Mesenchymal stem cell (in vitro differentiated cells and primary cell): Measurements from ENCODE around the gene FAM222B.

Source experiments
- DNase-seq: peaks from one replicate; pipeline ENCODE4 v3.0.0-alpha.2; 2013
- H2AFZ ChIP-seq: one replicate; pipeline ENCODE4 v1.6.1; 2013; ENCODE audit warnings: low read depth, mild to moderate bottlenecking, control low read depth, inconsistent platforms, low read length, moderate library complexity
- H2AK5ac ChIP-seq: 2 replicates; pipeline ENCODE4 v1.6.1; 2013; ENCODE audit warnings: low read length, moderate library complexity, mild to moderate bottlenecking, inconsistent platforms; ENCODE audit not compliant: severe bottlenecking
- H2BK120ac ChIP-seq: one replicate; pipeline ENCODE4 v1.6.1; 2013; ENCODE audit warnings: low read depth, mild to moderate bottlenecking, inconsistent platforms, low read length, moderate library complexity
- H2BK12ac ChIP-seq, 2 experiments: one replicate each; pipeline ENCODE4 v1.6.1; 2013; ENCODE audit warnings: inconsistent platforms in 2 of 2, low read length in 2 of 2, mild to moderate bottlenecking in 2 of 2, moderate library complexity in 2 of 2, control low read depth in 1 of 2
- H2BK15ac ChIP-seq: one replicate; pipeline ENCODE4 v1.6.1; 2013; ENCODE audit warnings: mild to moderate bottlenecking, low read depth, inconsistent platforms; ENCODE audit not compliant: poor library complexity, severe bottlenecking
- H2BK5ac ChIP-seq: 2 replicates; pipeline ENCODE4 v1.6.1; 2013; ENCODE audit warnings: low read depth, mild to moderate bottlenecking, low read length, control low read depth, inconsistent platforms; ENCODE audit not compliant: poor library complexity, severe bottlenecking
- H3K14ac ChIP-seq, 2 experiments: one replicate each; pipeline ENCODE4 v1.6.1; 2013; ENCODE audit warnings: inconsistent platforms in 2 of 2, low read length in 2 of 2, control low read depth in 1 of 2, mild to moderate bottlenecking in 1 of 2, moderate library complexity in 1 of 2
- H3K18ac ChIP-seq, 2 experiments: one replicate each; pipeline ENCODE4 v1.6.1; 2013; ENCODE audit warnings: inconsistent platforms in 2 of 2, low read length in 2 of 2, control low read depth in 1 of 2, low read depth in 1 of 2, mild to moderate bottlenecking in 1 of 2
- H3K23ac ChIP-seq, 2 experiments: one replicate each; pipeline ENCODE4 v1.6.1; 2013; ENCODE audit warnings: inconsistent platforms in 2 of 2, low read length in 2 of 2, mild to moderate bottlenecking in 2 of 2, moderate library complexity in 2 of 2, control low read depth in 1 of 2
- H3K27ac ChIP-seq: 2 replicates; pipeline ENCODE4 v1.5.1; 2013; ENCODE audit warnings: mild to moderate bottlenecking, moderate library complexity, low read length, control low read depth, inconsistent platforms; ENCODE audit not compliant: poor library complexity, severe bottlenecking
- H3K27me3 ChIP-seq, 2 experiments: 2 replicates each; pipeline versions ENCODE4 v1.6.1 to v1.7.0; 2013; ENCODE audit warnings: low read length in 2 of 2, mild to moderate bottlenecking in 2 of 2, moderate library complexity in 2 of 2, control low read depth in 1 of 2, inconsistent platforms in 1 of 2; ENCODE audit not compliant: control insufficient read depth in 1 of 2, insufficient read depth in 1 of 2
- H3K36me3 ChIP-seq, 2 experiments: 2 replicates each; pipeline versions ENCODE4 v1.6.1 to v1.7.0; 2013; ENCODE audit warnings: low read length in 2 of 2, control low read depth in 1 of 2, inconsistent platforms in 1 of 2, low read depth in 1 of 2, mild to moderate bottlenecking in 1 of 2; ENCODE audit not compliant: insufficient read depth in 2 of 2, control insufficient read depth in 1 of 2
- H3K4ac ChIP-seq, 2 experiments: one replicate each; pipeline ENCODE4 v1.6.1; 2013; ENCODE audit warnings: inconsistent platforms in 2 of 2, low read length in 2 of 2, mild to moderate bottlenecking in 2 of 2, moderate library complexity in 2 of 2, control low read depth in 1 of 2, low read depth in 1 of 2
- H3K4me1 ChIP-seq: 2 replicates; pipeline ENCODE4 v1.6.1; 2013; ENCODE audit warnings: low read depth, low read length, control low read depth; ENCODE audit not compliant: control insufficient read depth, insufficient read depth
- H3K4me2 ChIP-seq: 2 replicates; pipeline ENCODE4 v1.6.1; 2013; ENCODE audit warnings: low read length, mild to moderate bottlenecking, inconsistent platforms; ENCODE audit not compliant: poor library complexity, severe bottlenecking
- H3K4me3 ChIP-seq, 2 experiments: 2 replicates each; pipeline versions ENCODE4 v1.5.1 to v1.7.0; 2013; ENCODE audit warnings: low read length in 2 of 2, mild to moderate bottlenecking in 2 of 2, control low read depth in 1 of 2, low read depth in 1 of 2; ENCODE audit not compliant: insufficient read depth in 1 of 2
- H3K79me1 ChIP-seq: replicated peaks from 2 replicates; pipeline ENCODE4 v1.6.1; 2013; ENCODE audit warnings: mild to moderate bottlenecking, control low read depth, low read length, inconsistent platforms; ENCODE audit not compliant: poor library complexity, severe bottlenecking
- H3K9ac ChIP-seq: 2 replicates; pipeline ENCODE4 v1.7.0; 2013; ENCODE audit warnings: mild to moderate bottlenecking, low read length, moderate library complexity
- H3K9me3 ChIP-seq: 2 replicates; pipeline ENCODE4 v1.7.0; 2013; ENCODE audit warnings: mild to moderate bottlenecking, low read length; ENCODE audit not compliant: control insufficient read depth
- H4K8ac ChIP-seq: one replicate; pipeline ENCODE4 v1.6.1; 2013; ENCODE audit warnings: inconsistent platforms, mild to moderate bottlenecking, low read length, moderate library complexity
- H4K91ac ChIP-seq: one replicate; pipeline ENCODE4 v1.6.1; 2013; ENCODE audit warnings: mild to moderate bottlenecking, low read length, inconsistent platforms
- WGBS: methylation state at CpG from one replicate; pipeline ENCODE4 v1.1.7; 2013; ENCODE audit warnings: mixed read lengths; 5-methylcytosine and 5-hydroxymethylcytosine counted together

FAM222B gene

DNA sequence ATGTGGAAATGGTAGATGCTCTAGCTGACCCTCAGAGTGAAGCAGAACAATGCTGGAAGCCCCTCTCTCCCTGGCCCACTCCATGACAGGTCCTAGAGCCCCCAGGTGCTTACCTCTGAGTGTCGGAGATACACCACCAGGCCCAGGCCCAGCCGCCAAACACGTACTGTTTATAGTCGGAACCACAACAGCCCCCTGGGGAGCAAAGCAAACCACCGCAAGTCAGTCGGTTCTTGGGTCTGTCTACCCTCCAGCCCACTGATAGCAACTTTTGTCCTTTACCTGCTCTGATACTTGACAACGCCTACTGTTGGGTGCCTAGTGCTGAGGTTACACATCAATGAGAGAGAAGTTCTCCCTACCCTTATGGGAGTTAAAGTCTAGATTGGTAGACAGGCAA, 46.2 kb upstream of the FAM222B start:
- Histone ChIP-seq H4K8ac (no peak overlapping the region), H3K9ac (no peak overlapping the region), H2BK120ac (no peak overlapping the region), H3K27ac (no peak overlapping the region), H3K4me2 (no peak overlapping the region), H2BK12ac (no peak overlapping the region), H3K18ac (no peak overlapping the region), H3K4ac (no peak overlapping the region), H4K91ac (no peak overlapping the region), H3K27me3 (no peaks in the 10 kb centered on the region), H2BK15ac (no peak overlapping the region), H3K23ac (no peak overlapping the region), H2AK5ac (no peak overlapping the region), H3K36me3 (peaks cover 52 to 56% of the 10 kb centered on the region in 2 experiments), H2BK5ac (no peak overlapping the region), H3K4me3 (no peak overlapping the region), H3K79me1 (peaks cover 37% of the 10 kb centered on the region), H3K4me1 (peaks cover 18% of the 10 kb centered on the region), H3K9me3 (no peaks in the 10 kb centered on the region), H3K14ac (no peak overlapping the region), H2AFZ (no peak overlapping the region)
- 90% methylated on average over 7 of the region's 7 CpGs for WGBS
- DNase-seq: no peak

DNA sequence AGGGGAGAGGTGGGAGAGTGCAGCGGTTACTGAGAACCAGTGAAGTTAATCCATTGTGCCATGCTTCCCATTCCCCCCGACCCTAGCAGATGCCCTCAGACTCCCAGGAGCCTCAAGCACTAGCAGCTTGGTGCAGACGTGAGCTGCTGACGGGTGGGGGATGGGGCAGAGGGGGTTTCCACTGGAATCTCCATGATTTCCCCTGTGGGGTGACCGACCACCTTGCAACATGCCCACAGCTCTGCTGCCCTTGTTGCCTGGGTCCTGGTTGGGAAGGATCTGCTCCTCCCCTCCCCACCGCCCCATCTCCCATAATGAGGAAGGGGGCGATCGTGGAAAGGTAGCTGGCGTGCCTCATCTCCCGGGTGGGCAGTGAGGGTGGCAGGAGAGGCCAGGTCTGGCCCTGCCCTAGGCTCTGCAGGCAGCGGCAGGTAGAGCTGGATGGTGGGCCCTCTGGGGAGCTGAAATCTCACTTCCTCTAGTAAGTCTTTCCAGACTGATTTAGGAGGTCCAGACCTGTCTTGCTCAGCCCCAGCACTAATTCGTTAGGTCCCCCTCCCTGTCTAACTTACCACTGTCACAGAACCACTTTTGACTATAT, 45.4 kb upstream of the FAM222B start:
- Histone ChIP-seq H3K4me2 (no peak overlapping the region), H3K79me1 (peaks cover 44% of the 10 kb centered on the region), H3K18ac (no peak overlapping the region), H3K36me3 (peaks cover 58 to 64% of the 10 kb centered on the region in 2 experiments), H3K14ac (no peak overlapping the region), H3K27ac (no peak overlapping the region), H2BK15ac (no peak overlapping the region), H2AK5ac (no peak overlapping the region), H2AFZ (no peak overlapping the region), H3K9me3 (no peaks in the 10 kb centered on the region), H2BK12ac (no peak overlapping the region), H4K8ac (no peak overlapping the region), H2BK120ac (no peak overlapping the region), H3K4me1 (peaks cover 17% of the 10 kb centered on the region), H4K91ac (no peak overlapping the region), H3K4ac (no peak overlapping the region), H3K23ac (no peak overlapping the region), H3K9ac (no peak overlapping the region), H3K27me3 (no peaks in the 10 kb centered on the region), H2BK5ac (no peak overlapping the region), H3K4me3 (no peak overlapping the region)
- 96% methylated on average over 9 of the region's 12 CpGs for WGBS
- no peak for DNase-seq

DNA sequence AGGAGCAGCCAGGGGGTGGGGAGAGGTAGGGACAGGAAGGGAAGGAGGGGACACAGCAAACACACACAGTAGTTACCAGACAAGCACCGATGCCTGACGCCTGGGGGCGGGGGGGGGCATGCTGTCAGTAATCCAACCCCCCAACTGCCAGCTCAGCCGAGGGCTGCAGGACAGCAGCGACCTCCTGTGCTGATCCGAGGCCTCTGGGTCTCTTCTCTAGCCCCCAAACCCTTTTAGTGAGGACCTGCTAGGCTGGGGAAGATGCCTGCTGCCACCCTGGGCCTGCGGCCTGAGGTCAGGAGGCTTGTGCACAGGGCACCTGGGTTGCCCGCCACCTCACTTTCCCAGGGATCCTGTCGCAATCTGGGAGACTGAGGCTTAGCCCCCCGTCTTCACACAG, 43.4 kb upstream of the FAM222B start:
- Histone ChIP-seq H3K23ac (no peak overlapping the region), H3K4me3 (no peak overlapping the region), H3K4ac (no peak overlapping the region), H3K36me3 (peaks cover 65 to 76% of the 10 kb centered on the region in 2 experiments), H4K8ac (no peak overlapping the region), H4K91ac (no peak overlapping the region), H2AFZ (no peak overlapping the region), H2BK15ac (no peak overlapping the region), H3K18ac (no peak overlapping the region), H2AK5ac (no peak overlapping the region), H3K4me1 (peaks cover 8% of the 10 kb centered on the region), H2BK120ac (no peak overlapping the region), H3K27ac (no peak overlapping the region), H2BK12ac (no peak overlapping the region), H3K9me3 (no peaks in the 10 kb centered on the region), H3K9ac (no peak overlapping the region), H3K14ac (no peak overlapping the region), H3K27me3 (no peaks in the 10 kb centered on the region), H3K4me2 (no peak overlapping the region), H3K79me1 (peaks cover 34% of the 10 kb centered on the region), H2BK5ac (no peak overlapping the region)
- 89% methylated on average over 10 of the region's 10 CpGs for WGBS
- no peak for DNase-seq

DNA sequence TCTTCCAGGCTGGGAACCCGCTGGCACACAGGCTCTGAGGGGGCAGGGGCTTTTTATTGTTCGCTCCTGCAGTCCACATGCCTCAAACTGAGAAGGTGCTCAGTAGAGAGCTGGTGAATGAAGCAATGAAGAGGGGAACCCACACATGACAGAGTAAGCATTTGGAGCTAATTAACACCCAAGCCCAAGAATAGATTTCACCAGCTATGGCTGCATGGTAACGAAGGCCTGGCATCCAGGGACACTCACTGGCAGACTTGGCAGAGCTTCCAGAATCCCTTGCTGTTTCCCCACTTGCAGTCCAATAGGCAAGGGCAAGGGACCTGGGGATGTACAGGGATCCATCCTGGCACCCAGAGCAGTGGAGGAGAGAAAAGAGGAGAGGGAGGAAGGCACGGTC, 42.8 kb upstream of the FAM222B start:
- Histone ChIP-seq H4K8ac (no peak overlapping the region), H3K27me3 (no peaks in the 10 kb centered on the region), H3K9ac (no peak overlapping the region), H2BK5ac (no peak overlapping the region), H3K4me3 (no peak overlapping the region), H4K91ac (no peak overlapping the region), H3K18ac (no peak overlapping the region), H3K4me2 (no peak overlapping the region), H3K4ac (no peak overlapping the region), H3K4me1 (peaks cover 5% of the 10 kb centered on the region), H2BK15ac (no peak overlapping the region), H2BK12ac (no peak overlapping the region), H3K79me1 (peaks cover 34% of the 10 kb centered on the region), H3K27ac (no peak overlapping the region), H3K14ac (no peak overlapping the region), H2AFZ (no peak overlapping the region), H2AK5ac (no peak overlapping the region), H3K9me3 (no peaks in the 10 kb centered on the region), H2BK120ac (no peak overlapping the region), H3K36me3 (peaks cover 71 to 82% of the 10 kb centered on the region in 2 experiments), H3K23ac (no peak overlapping the region)
- WGBS: 97% methylated on average over 4 of the region's 4 CpGs
- no peak for DNase-seq
